KMS-11 (cell line): ENCODE results near the gene PDS5B.

Experiments
- H2AFZ ChIP-seq: fragments of 200-600 bp; sonication (generic); 2 replicates; pipeline ENCODE4 v1.6.1; 2016; ENCODE audit warnings: antibody characterized with exemption, mixed run types, low read depth
- H3K27ac ChIP-seq: fragments of 200-600 bp; sonication (generic); 2 replicates; pipeline ENCODE4 v1.6.1; 2016; ENCODE audit warnings: mild to moderate bottlenecking, mixed run types
- H3K27me3 ChIP-seq: fragments of 200-600 bp; sonication (generic); 2 replicates; pipeline ENCODE4 v1.6.1; 2017; ENCODE audit warnings: mild to moderate bottlenecking, low read depth, mixed run types, moderate library complexity; ENCODE audit not compliant: insufficient read depth
- H3K36me3 ChIP-seq: fragments of 200-600 bp; sonication (generic); 2 replicates; pipeline ENCODE4 v1.6.1; 2017; ENCODE audit warnings: mild to moderate bottlenecking, mixed run types; ENCODE audit not compliant: insufficient read depth
- H3K4me1 ChIP-seq: fragments of 200-600 bp; sonication (generic); 2 replicates; pipeline ENCODE4 v1.6.1; 2016; ENCODE audit warnings: mild to moderate bottlenecking, low read depth, mixed run types; ENCODE audit not compliant: poor library complexity, severe bottlenecking
- H3K4me2 ChIP-seq: fragments of 200-600 bp; sonication (generic); 2 replicates; pipeline ENCODE4 v1.7.0; 2016; ENCODE audit warnings: mild to moderate bottlenecking, mixed run types
- H3K4me3 ChIP-seq: fragments of 200-600 bp; sonication (generic); IDR thresholded peaks from 2 replicates; pipeline ENCODE4 v1.6.1; 2017; ENCODE audit warnings: low read depth, low read length, mixed read lengths; ENCODE audit not compliant: insufficient read depth
- H3K79me2 ChIP-seq: fragments of 200-600 bp; sonication (generic); 2 replicates; pipeline ENCODE4 v1.6.1; 2016; ENCODE audit warnings: low read depth, mixed run types; ENCODE audit not compliant: insufficient read depth
- H3K9ac ChIP-seq: fragments of 200-600 bp; sonication (generic); 2 replicates; pipeline ENCODE4 v1.6.1; 2016; ENCODE audit warnings: mild to moderate bottlenecking, mixed run types
- H4K20me1 ChIP-seq: fragments of 200-600 bp; sonication (generic); 2 replicates; pipeline ENCODE4 v1.6.1; 2016; ENCODE audit warnings: mild to moderate bottlenecking, mixed run types; ENCODE audit not compliant: insufficient read depth
- TF ChIP-seq, protein P1 (sequence below): fragments of 200-600 bp; sonication (generic); conservative IDR thresholded peaks from 2 replicates; pipeline ENCODE4 v1.6.1; 2017; ENCODE audit warnings: low read depth, mild to moderate bottlenecking, antibody characterized with exemption, low read length, moderate library complexity, mixed read lengths

The PDS5B gene

GRCh38 chr13:32587811-32588170, 1.5 kb downstream of the PDS5B start:
- no peaks in the 10 kb centered on the region for H3K36me3 ChIP-seq

DNA sequence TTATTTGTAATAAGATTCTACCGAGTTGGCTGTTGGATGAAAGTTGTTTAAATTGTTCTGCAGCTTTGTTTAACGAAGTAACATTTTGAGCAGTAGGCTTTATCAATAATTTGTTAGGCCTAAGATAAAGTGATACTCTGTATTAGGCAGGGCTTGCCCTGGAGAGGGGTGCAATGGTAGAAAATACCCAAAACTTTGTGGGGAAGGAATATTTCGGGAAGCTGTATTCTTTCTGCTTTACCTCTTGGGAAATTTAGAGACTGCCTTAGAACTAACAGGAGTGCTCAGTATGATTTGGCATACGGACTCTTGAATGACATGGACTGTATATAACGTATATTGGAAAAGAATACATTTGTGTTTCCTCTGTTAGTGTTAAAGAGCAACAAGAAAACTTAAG, 2.5 kb downstream of the PDS5B start:
- H3K4me2 ChIP-seq: peak overlapping the region; percentile 84
- peak overlapping the region; percentile 68; the same call in 1 of the 2 replicates for H3K9ac ChIP-seq
- no peaks in the 10 kb centered on the region for H3K27me3 ChIP-seq
- peaks cover 21% of the 10 kb centered on the region for H3K4me1 ChIP-seq
- H3K4me3 ChIP-seq: no peak overlapping the region
- H3K36me3 ChIP-seq: no peaks in the 10 kb centered on the region
- H4K20me1 ChIP-seq: peaks cover 23% of the 10 kb centered on the region
- H3K79me2 ChIP-seq: peaks cover 66% of the 10 kb centered on the region
- H3K27ac ChIP-seq: peak overlapping the region; percentile 79; the same call in 1 of the 2 replicates
- H2AFZ ChIP-seq: no peak overlapping the region
- TF ChIP-seq, protein P1, sequence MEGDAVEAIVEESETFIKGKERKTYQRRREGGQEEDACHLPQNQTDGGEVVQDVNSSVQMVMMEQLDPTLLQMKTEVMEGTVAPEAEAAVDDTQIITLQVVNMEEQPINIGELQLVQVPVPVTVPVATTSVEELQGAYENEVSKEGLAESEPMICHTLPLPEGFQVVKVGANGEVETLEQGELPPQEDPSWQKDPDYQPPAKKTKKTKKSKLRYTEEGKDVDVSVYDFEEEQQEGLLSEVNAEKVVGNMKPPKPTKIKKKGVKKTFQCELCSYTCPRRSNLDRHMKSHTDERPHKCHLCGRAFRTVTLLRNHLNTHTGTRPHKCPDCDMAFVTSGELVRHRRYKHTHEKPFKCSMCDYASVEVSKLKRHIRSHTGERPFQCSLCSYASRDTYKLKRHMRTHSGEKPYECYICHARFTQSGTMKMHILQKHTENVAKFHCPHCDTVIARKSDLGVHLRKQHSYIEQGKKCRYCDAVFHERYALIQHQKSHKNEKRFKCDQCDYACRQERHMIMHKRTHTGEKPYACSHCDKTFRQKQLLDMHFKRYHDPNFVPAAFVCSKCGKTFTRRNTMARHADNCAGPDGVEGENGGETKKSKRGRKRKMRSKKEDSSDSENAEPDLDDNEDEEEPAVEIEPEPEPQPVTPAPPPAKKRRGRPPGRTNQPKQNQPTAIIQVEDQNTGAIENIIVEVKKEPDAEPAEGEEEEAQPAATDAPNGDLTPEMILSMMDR: no peak

More at GRCh38 chr13:32587811-32588170, 1.5 kb downstream of the PDS5B start:
- peaks cover 21% of the 10 kb centered on the region for H3K4me1 ChIP-seq
- H3K4me3 ChIP-seq: no peak overlapping the region
- H3K9ac ChIP-seq: peak overlapping the region; percentile 68; the same call in 1 of the 2 replicates
- peak overlapping the region; percentile 79 for H3K27ac ChIP-seq
- H4K20me1 ChIP-seq: peaks cover 23% of the 10 kb centered on the region
- no peaks in the 10 kb centered on the region for H3K27me3 ChIP-seq
- H3K4me2 ChIP-seq: peak overlapping the region; percentile 84
- TF ChIP-seq, protein P1: no peak
- H3K79me2 ChIP-seq: peaks cover 56% of the 10 kb centered on the region
- H2AFZ ChIP-seq: no peak overlapping the region

DNA sequence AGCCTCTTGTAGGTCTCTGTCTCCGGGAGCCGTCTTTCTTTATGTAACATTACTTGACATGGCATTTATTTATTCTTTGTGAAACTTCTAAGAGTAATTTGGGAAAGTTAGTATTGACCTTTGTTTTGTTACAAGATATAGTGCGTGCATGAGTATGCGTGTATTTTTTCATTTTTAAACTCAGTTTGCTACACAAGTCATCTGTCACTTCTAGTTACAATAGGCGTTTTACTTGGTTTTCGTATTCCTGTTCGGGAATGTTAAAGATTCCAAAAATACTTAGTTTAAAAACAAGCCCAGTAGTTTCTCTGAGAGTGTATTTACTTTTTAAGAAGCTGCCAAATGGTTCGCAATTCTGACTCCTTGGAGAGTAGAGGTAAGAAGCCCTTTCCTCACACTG, 3.2 kb downstream of the PDS5B start:
- Histone ChIP-seq H3K27me3 (no peaks in the 10 kb centered on the region), H2AFZ (no peak overlapping the region), H3K79me2 (peaks cover 73% of the 10 kb centered on the region), H3K4me1 (peaks cover 21% of the 10 kb centered on the region), H4K20me1 (peaks cover 25% of the 10 kb centered on the region), H3K9ac (no peak overlapping the region), H3K27ac (no peak overlapping the region), H3K4me2 (peak overlapping the region; percentile 84), H3K36me3 (no peaks in the 10 kb centered on the region), H3K4me3 (no peak overlapping the region)
- TF ChIP-seq, protein P1: no peak

- H3K36me3 ChIP-seq: no peaks in the 10 kb centered on the region
- peaks cover 21% of the 10 kb centered on the region for H3K4me1 ChIP-seq
- TF ChIP-seq, protein P1: no peak
- no peak overlapping the region for H3K27ac ChIP-seq
- H3K4me2 ChIP-seq: no peak overlapping the region; the same call in 1 of the 2 replicates
- H3K4me3 ChIP-seq: no peak overlapping the region
- H3K9ac ChIP-seq: no peak overlapping the region
- peaks cover 81% of the 10 kb centered on the region for H3K79me2 ChIP-seq
- H3K27me3 ChIP-seq: no peaks in the 10 kb centered on the region
- H2AFZ ChIP-seq: no peak overlapping the region
- H4K20me1 ChIP-seq: peaks cover 33% of the 10 kb centered on the region
Observed at GRCh38 chr13:32590266-32590665, 4.0 kb downstream of the PDS5B start.
